ENCODE measurements around the gene BHLHE41. TPM values are rescaled to one million over a fixed set of nuclear protein-coding genes. Genes with fewer than 3 reads are reported as not detected.

Gene BHLHE41
- polyA plus RNA-seq, 1 donor (not counting 4 experiments of a cell fraction or from before 2014, with no cell fraction given): 1.4 TPM

DNA sequence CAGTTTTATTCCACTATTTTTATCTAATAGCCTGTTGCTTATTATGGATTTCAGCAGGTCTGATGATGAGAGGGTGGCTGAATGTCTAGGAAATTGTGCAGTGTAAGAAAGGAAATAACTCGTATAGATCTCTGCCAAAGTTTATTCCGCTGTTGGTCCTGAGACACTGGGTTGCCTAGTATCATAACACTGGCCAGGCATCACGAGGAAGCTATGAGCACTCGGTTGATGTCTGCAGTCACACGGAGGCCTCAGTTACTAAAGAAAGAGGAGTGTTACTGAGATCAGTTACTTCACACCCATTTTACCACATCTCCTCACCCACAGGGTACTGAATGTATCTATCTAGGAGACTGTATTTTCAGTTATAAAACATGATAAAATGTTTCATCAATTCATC lies 21.9 kb downstream of the BHLHE41 start:
- FAIRE-seq (no peak), DNase-seq (ENCODE audit: low read depth, low spot score) (no peak)
- no peaks in the 10 kb centered on the region for H3K27me3 ChIP-seq (ENCODE audit: control insufficient read depth, extremely low read depth, insufficient read depth, low read length)
- H3K27ac ChIP-seq (ENCODE audit: control insufficient read depth, insufficient read depth, low read length): no peak overlapping the region
- TF ChIP-seq EZH2 (IDR thresholded peaks at IDR 0.05; ENCODE audit: low read length): no peak
- TF ChIP-seq, protein P1, sequence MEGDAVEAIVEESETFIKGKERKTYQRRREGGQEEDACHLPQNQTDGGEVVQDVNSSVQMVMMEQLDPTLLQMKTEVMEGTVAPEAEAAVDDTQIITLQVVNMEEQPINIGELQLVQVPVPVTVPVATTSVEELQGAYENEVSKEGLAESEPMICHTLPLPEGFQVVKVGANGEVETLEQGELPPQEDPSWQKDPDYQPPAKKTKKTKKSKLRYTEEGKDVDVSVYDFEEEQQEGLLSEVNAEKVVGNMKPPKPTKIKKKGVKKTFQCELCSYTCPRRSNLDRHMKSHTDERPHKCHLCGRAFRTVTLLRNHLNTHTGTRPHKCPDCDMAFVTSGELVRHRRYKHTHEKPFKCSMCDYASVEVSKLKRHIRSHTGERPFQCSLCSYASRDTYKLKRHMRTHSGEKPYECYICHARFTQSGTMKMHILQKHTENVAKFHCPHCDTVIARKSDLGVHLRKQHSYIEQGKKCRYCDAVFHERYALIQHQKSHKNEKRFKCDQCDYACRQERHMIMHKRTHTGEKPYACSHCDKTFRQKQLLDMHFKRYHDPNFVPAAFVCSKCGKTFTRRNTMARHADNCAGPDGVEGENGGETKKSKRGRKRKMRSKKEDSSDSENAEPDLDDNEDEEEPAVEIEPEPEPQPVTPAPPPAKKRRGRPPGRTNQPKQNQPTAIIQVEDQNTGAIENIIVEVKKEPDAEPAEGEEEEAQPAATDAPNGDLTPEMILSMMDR (optimal IDR thresholded peaks at IDR 0.05 in 1 of 3, IDR thresholded peaks at IDR 0.05 in 1 of 3, conservative IDR thresholded peaks at IDR 0.05 in 1 of 3; ENCODE audit: extremely low read depth in 1 of 3, insufficient read depth in 2 of 3, low read length in 3 of 3): no peak
- H3K4me1 ChIP-seq (ENCODE audit: control insufficient read depth, extremely low read depth, insufficient read depth, low read length): peaks cover 8% of the 10 kb centered on the region
- dilution Hi-C loops (cut with MboI; ENCODE audit: extremely low pct_ligation_motif_present, low sequenced_read_pairs): no loop called here
- H3K9me1 ChIP-seq (ENCODE audit: control insufficient read depth, extremely low read depth, insufficient read depth, low read length): no peaks in the 10 kb centered on the region
- no peak overlapping the region for H2AFZ ChIP-seq (ENCODE audit: control insufficient read depth, low read length)
- H3K36me3 ChIP-seq (ENCODE audit: control insufficient read depth in 2 of 2, extremely low read depth in 1 of 2, insufficient read depth in 2 of 2, low read length in 2 of 2): no peaks in the 10 kb centered on the region
- no peak overlapping the region for H3K9ac ChIP-seq (ENCODE audit: control insufficient read depth, extremely low read depth, insufficient read depth, low read length)
- H3K4me2 ChIP-seq (ENCODE audit: control insufficient read depth, extremely low read depth, insufficient read depth, low read depth, low read length): no peak overlapping the region
- no peaks in the 10 kb centered on the region for H4K20me1 ChIP-seq (ENCODE audit: control insufficient read depth, extremely low read depth, insufficient read depth, low read length)
- H3K9me3 ChIP-seq (ENCODE audit: control insufficient read depth, low read depth, low read length): no peaks in the 10 kb centered on the region
- H3K4me3 ChIP-seq (ENCODE audit: control insufficient read depth in 2 of 3, extremely low read depth in 1 of 3, insufficient read depth in 2 of 3, low read depth in 1 of 3, low read length in 3 of 3): no peak overlapping the region
- no peaks in the 10 kb centered on the region for H3K79me2 ChIP-seq (ENCODE audit: control insufficient read depth, insufficient read depth, low read length)

DNA sequence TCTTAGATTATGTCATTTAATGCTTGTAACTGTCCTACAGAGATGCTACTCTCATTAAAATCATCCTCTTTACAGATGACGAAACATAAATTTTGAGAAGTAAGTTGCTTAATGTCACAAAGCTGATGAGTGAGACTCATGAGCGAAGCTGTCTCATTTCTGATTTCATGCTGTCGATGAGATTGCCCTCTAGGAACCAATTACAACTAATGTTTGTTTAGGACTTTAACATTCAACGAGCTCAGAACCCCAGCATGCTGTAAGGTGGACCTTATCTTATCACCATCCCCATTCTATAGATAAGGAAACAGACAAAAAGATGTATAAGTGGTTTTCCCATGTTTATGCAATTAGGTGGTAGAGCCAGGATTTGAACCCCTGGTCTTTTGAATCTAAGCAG lies 23.1 kb downstream of the BHLHE41 start:
- no peak overlapping the region for H3K4me3 ChIP-seq (ENCODE audit: control insufficient read depth in 2 of 3, extremely low read depth in 1 of 3, insufficient read depth in 2 of 3, low read depth in 1 of 3, low read length in 3 of 3)
- H3K27me3 ChIP-seq (ENCODE audit: control insufficient read depth, extremely low read depth, insufficient read depth, low read length): no peaks in the 10 kb centered on the region
- peaks cover 15% of the 10 kb centered on the region for H3K4me1 ChIP-seq (ENCODE audit: control insufficient read depth, extremely low read depth, insufficient read depth, low read length)
- FAIRE-seq: peak; percentile 56
- no peak for TF ChIP-seq EZH2 (IDR thresholded peaks at IDR 0.05; ENCODE audit: low read length)
- TF ChIP-seq, protein P1 (optimal IDR thresholded peaks at IDR 0.05 in 1 of 3, IDR thresholded peaks at IDR 0.05 in 1 of 3, conservative IDR thresholded peaks at IDR 0.05 in 1 of 3; ENCODE audit: extremely low read depth in 1 of 3, insufficient read depth in 2 of 3, low read length in 3 of 3): no peak
- no peaks in the 10 kb centered on the region for H3K79me2 ChIP-seq (ENCODE audit: control insufficient read depth, insufficient read depth, low read length)
- no peaks in the 10 kb centered on the region for H3K9me3 ChIP-seq (ENCODE audit: control insufficient read depth, low read depth, low read length)
- H3K36me3 ChIP-seq (ENCODE audit: control insufficient read depth in 2 of 2, extremely low read depth in 1 of 2, insufficient read depth in 2 of 2, low read length in 2 of 2): no peaks in the 10 kb centered on the region
- dilution Hi-C loops (cut with MboI; ENCODE audit: extremely low pct_ligation_motif_present, low sequenced_read_pairs): no loop called here
- peak overlapping the region; percentile 31 for H3K4me2 ChIP-seq (ENCODE audit: control insufficient read depth, extremely low read depth, insufficient read depth, low read depth, low read length)
- DNase-seq (ENCODE audit: low read depth, low spot score): no peak
- H3K9ac ChIP-seq (ENCODE audit: control insufficient read depth, extremely low read depth, insufficient read depth, low read length): no peak overlapping the region
- H3K27ac ChIP-seq (ENCODE audit: control insufficient read depth, insufficient read depth, low read length): no peak overlapping the region
- no peaks in the 10 kb centered on the region for H4K20me1 ChIP-seq (ENCODE audit: control insufficient read depth, extremely low read depth, insufficient read depth, low read length)
- no peak overlapping the region for H2AFZ ChIP-seq (ENCODE audit: control insufficient read depth, low read length)
- no peaks in the 10 kb centered on the region for H3K9me1 ChIP-seq (ENCODE audit: control insufficient read depth, extremely low read depth, insufficient read depth, low read length)
